PFSK-1 (cell line): Measurements from ENCODE around the gene LTF.

Experiments
- FOXP2 ChIP-seq: optimal IDR thresholded peaks from 2 replicates; pipeline ENCODE3; 2011; ENCODE audit warnings: borderline replicate concordance, control low read depth, inconsistent platforms; ENCODE audit not compliant: insufficient read depth; ENCODE audit errors: extremely low read length, extremely low read depth
- POLR2AphosphoS5 ChIP-seq: IDR thresholded peaks from 2 replicates; pipeline ENCODE4 v1.6.1; 2012; ENCODE audit warnings: low read depth, mild to moderate bottlenecking, control low read depth, low read length, moderate library complexity
- SIN3A ChIP-seq: IDR thresholded peaks from 2 replicates; pipeline ENCODE4 v1.6.1; 2012; ENCODE audit warnings: mild to moderate bottlenecking, low read length, moderate library complexity, borderline replicate concordance; ENCODE audit not compliant: insufficient read depth
- TAF1 ChIP-seq: IDR thresholded peaks from 2 replicates; pipeline ENCODE4 v1.6.1; 2012; ENCODE audit warnings: low read length, control low read depth, borderline replicate concordance; ENCODE audit not compliant: insufficient read depth
- TF ChIP-seq, protein P1 (sequence below), 2 experiments: IDR thresholded peaks; 2 replicates each; pipeline versions ENCODE4 v1.6.1 to v1.8.0; 2011 to 2012; ENCODE audit warnings: low read depth in 2 of 2, low read length in 2 of 2, control low read depth in 1 of 2, inconsistent platforms in 1 of 2, mild to moderate bottlenecking in 1 of 2, moderate library complexity in 1 of 2; ENCODE audit not compliant: insufficient read depth in 1 of 2

The LTF gene

DNA sequence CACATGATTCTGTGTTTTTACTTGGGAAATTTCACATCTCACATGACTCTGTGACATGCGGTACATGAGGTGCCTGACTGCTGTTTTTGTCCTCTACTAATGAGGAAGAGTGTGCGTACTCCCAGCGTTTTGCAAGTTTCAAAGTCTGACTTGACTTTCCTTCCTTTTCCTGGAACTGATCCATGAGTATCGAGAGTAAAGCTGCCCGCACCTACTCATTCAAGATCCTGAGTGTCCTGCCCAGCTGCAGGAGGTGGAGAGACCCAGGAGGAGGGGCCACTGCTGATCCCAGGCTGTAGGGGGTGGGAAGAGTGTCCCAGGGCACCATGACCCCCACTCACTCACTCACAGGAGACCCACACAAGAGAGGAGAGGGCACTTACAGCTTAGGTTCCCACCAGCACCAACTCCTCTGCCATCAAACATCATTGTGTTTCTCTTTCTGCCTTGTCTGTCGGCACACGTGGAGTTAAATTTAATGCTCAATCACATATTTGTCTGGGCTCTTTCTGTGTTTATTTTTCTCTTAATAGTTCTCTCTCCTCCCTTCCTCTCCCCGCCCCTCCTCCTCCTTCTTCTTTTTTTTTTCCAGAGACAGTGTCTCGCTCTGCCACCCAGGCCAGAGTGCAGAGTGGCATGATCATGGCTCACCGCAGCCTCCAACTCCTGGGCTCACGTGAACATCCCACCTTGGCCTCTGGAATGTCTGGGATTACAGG lies 59.2 kb downstream of the LTF start:
- TF ChIP-seq POLR2AphosphoS5 = no peak
- TF ChIP-seq SIN3A = no peak

DNA sequence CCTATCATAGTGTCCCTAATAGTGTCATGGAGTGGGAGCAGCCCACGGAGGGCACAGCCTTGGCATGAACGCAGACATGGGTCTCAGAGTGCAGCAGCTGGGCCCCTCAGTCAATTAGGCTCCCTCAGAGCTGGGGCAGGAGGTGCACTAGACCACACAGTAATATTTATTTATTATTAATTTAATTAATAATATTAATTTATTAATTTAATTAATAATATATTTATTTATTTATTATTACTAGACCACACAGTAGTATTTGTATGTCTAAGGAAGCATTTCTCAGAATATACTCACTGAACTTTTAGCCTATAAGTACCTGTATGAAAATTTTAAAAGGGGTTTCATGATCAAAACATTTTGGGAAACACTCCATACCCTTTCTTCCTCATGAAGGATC lies 63.1 kb downstream of the LTF start:
- no peak for TF ChIP-seq TAF1
- TF ChIP-seq POLR2AphosphoS5 = no peak
- TF ChIP-seq, protein P1, sequence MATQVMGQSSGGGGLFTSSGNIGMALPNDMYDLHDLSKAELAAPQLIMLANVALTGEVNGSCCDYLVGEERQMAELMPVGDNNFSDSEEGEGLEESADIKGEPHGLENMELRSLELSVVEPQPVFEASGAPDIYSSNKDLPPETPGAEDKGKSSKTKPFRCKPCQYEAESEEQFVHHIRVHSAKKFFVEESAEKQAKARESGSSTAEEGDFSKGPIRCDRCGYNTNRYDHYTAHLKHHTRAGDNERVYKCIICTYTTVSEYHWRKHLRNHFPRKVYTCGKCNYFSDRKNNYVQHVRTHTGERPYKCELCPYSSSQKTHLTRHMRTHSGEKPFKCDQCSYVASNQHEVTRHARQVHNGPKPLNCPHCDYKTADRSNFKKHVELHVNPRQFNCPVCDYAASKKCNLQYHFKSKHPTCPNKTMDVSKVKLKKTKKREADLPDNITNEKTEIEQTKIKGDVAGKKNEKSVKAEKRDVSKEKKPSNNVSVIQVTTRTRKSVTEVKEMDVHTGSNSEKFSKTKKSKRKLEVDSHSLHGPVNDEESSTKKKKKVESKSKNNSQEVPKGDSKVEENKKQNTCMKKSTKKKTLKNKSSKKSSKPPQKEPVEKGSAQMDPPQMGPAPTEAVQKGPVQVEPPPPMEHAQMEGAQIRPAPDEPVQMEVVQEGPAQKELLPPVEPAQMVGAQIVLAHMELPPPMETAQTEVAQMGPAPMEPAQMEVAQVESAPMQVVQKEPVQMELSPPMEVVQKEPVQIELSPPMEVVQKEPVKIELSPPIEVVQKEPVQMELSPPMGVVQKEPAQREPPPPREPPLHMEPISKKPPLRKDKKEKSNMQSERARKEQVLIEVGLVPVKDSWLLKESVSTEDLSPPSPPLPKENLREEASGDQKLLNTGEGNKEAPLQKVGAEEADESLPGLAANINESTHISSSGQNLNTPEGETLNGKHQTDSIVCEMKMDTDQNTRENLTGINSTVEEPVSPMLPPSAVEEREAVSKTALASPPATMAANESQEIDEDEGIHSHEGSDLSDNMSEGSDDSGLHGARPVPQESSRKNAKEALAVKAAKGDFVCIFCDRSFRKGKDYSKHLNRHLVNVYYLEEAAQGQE (IDR thresholded peaks at IDR 0.05; ENCODE audit: insufficient read depth in 1 of 2, low read depth in 2 of 2, low read length in 2 of 2) = no peak
- no peak for TF ChIP-seq FOXP2
- TF ChIP-seq SIN3A = no peak

DNA sequence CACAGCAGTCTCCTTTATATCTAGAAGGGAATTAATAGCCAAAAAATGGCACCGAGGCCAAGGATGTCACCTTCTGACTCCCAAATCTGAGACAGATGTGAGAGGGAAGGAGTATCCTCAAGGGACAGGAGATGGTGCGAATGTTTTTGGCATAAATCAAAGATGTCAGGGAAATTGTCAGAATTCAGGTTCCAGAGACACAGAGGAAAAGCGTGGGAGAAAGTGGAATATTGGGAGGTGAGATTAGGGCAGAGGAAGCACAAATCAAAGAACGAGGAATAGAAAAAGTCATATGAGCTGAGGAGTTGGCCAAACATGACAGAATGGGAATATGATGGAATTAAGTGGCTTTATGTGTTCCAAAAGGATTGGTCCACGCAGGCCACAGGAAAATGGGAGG lies 63.9 kb downstream of the LTF start:
- TF ChIP-seq POLR2AphosphoS5 = no peak
- no peak for TF ChIP-seq TAF1
- TF ChIP-seq, protein P1 (IDR thresholded peaks at IDR 0.05; ENCODE audit: insufficient read depth in 1 of 2, low read depth in 2 of 2, low read length in 2 of 2) = no peak
- no peak for TF ChIP-seq FOXP2
- TF ChIP-seq SIN3A = no peak

DNA sequence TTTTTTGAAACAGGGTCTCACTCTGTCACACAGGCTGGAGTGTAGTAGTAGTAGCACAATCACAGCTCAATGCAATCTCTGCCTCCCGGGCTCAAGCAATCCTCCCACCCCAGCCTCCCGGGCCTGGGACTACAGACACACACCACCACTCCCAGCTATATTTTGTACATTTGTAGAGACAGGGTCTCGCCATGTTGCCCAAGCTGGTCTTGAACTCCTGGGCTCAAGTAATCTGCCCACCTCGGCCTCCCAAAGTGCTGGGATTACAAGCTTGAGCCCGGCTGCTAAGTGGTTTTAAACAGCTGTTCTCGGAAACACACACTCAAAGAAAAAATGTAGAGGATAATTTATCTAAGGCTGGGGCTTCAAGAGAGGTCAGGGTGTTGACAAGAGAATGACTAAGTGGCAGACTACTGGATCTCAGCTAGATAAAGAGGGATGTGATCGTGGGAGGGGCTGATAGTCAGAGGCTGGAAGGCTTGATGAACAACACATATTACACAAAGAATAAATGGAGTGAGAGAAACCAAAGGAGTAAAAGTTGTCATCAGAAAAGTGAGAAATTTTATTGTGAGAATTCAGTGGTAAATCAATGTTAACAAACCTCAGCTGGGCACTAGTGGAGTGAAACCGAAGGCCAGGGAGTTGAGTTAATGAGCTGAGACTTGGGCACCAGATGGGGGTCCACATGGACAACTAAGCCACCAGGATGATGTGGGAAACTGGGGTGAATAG lies 64.5 kb downstream of the LTF start:
- TF ChIP-seq FOXP2 = no peak
- no peak for TF ChIP-seq SIN3A
- TF ChIP-seq POLR2AphosphoS5 = no peak
- no peak for TF ChIP-seq TAF1
- TF ChIP-seq, protein P1 (IDR thresholded peaks at IDR 0.05; ENCODE audit: insufficient read depth in 1 of 2, low read depth in 2 of 2, low read length in 2 of 2) = no peak

DNA sequence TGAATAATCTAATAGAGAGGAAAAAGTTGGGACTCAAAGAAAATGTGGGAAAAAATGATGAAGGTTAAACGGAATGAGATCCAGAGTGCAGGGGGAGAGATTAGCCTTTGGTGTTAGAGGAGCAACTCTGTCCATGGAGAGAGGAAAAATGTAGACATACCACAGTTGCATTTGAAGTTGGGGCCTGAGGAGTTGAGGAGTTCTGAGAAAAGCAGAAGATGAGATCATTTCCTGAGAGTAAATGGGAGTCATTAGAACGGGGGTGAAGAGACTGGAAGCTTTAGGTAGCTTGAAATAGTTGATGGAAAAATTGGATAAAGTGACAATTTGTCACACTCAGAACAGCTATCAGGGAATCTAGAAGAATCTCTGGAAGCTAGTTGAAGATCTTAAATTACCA lies 65.1 kb downstream of the LTF start:
- TF ChIP-seq POLR2AphosphoS5 (no peak), TAF1 (no peak), FOXP2 (no peak), SIN3A (no peak)
- TF ChIP-seq, protein P1 (IDR thresholded peaks at IDR 0.05; ENCODE audit: insufficient read depth in 1 of 2, low read depth in 2 of 2, low read length in 2 of 2) = no peak
